Endodermal cell (in vitro differentiated cells): ENCODE data around the gene TBCK. TPM values are rescaled to one million over a fixed set of nuclear protein-coding genes. Genes with fewer than 3 reads are reported as not detected.

ENCODE experiments used
- DNase-seq: peaks from one replicate; pipeline ENCODE4 v3.0.0-alpha.2; 2017
- H3K27ac ChIP-seq: 2 replicates; pipeline ENCODE4 v1.5.1; 2013; ENCODE audit warnings: mild to moderate bottlenecking, low read depth, low read length, moderate library complexity
- H3K27me3 ChIP-seq: 2 replicates; pipeline ENCODE4 v1.6.1; 2013; ENCODE audit warnings: mild to moderate bottlenecking, low read length, moderate library complexity; ENCODE audit not compliant: insufficient read depth, control insufficient read depth, poor library complexity, severe bottlenecking
- H3K36me3 ChIP-seq: 2 replicates; pipeline ENCODE4 v1.7.0; 2013; ENCODE audit warnings: mild to moderate bottlenecking, low read length, moderate library complexity; ENCODE audit not compliant: control insufficient read depth, insufficient read depth
- H3K4me1 ChIP-seq: one replicate; pipeline ENCODE4 v1.7.0; 2013; ENCODE audit warnings: low read length; ENCODE audit not compliant: control insufficient read depth, insufficient read depth
- H3K4me3 ChIP-seq: 2 replicates; pipeline ENCODE4 v1.5.1; 2013; ENCODE audit warnings: mild to moderate bottlenecking, low read length, moderate library complexity
- H3K9ac ChIP-seq: 2 replicates; pipeline ENCODE4 v1.6.1; 2013; ENCODE audit warnings: mild to moderate bottlenecking, low read length, moderate library complexity; ENCODE audit not compliant: poor library complexity, severe bottlenecking; ENCODE audit errors: extremely low read depth
- H3K9me3 ChIP-seq: 2 replicates; pipeline ENCODE4 v1.6.1; 2013; ENCODE audit warnings: mild to moderate bottlenecking, low read length, moderate library complexity; ENCODE audit not compliant: control insufficient read depth
- H3K27ac Mint-ChIP-seq: 2 replicates; pipeline ENCODE4 v1.8.0; 2020; ENCODE audit warnings: mixed read lengths
- H3K27me3 Mint-ChIP-seq: 2 replicates; pipeline ENCODE4 v1.8.0; 2021; ENCODE audit warnings: mild to moderate bottlenecking, mixed read lengths; ENCODE audit not compliant: insufficient read depth
- H3K36me3 Mint-ChIP-seq: 2 replicates; pipeline ENCODE4 v1.8.0; 2020; ENCODE audit warnings: low read depth, mixed read lengths
- H3K4me1 Mint-ChIP-seq: 2 replicates; pipeline ENCODE4 v1.8.0; 2020; ENCODE audit warnings: mixed read lengths
- H3K4me3 Mint-ChIP-seq: 2 replicates; pipeline ENCODE4 v1.8.0; 2020; ENCODE audit warnings: mild to moderate bottlenecking, moderate library complexity, mixed read lengths
- H3K9me3 Mint-ChIP-seq: 2 replicates; pipeline ENCODE4 v1.8.0; 2020; ENCODE audit warnings: mild to moderate bottlenecking, mixed read lengths
- CTCF ChIP-seq: fragments of 200-600 bp; sonication (generic); conservative IDR thresholded peaks from 2 replicates; pipeline ENCODE4 v1.5.0; 2021; ENCODE audit warnings: antibody characterized with exemption, mild to moderate bottlenecking
- WGBS, 2 experiments: methylation state at CpG; one replicate each; pipeline versions ENCODE4 v1.1.5 to v1.1.7; 2013; ENCODE audit warnings: missing lambda C conversion rate in 2 of 2, mixed read lengths in 1 of 2; ENCODE audit not compliant: insufficient coverage in 1 of 2, insufficient read length in 1 of 2; 5-methylcytosine and 5-hydroxymethylcytosine counted together
- total RNA-seq, 2 donors: library from RNA; stranded (reverse); fragmentation: NEBNext Ultra II Directional in 1 of 2; extraction: Animal tissue kit (Norgen Biotek cat#: 25700) in 1 of 2; gene quantifications; 2 replicates in 1 of 2; 3 replicates in 1 of 2; pipeline ENCODE4 v1.2.1, GENCODE V29; 2021

The TBCK gene
- total RNA-seq, 2 donors from 2014 or later = 48.3 to 52.9 TPM

GRCh38 chr4:106297245-106298035, 18.6 kb downstream of the TBCK start:
- H3K27ac ChIP-seq = no peak overlapping the region
- peaks cover 27% of the 10 kb centered on the region for H3K4me1 Mint-ChIP-seq

GRCh38 chr4:106294062-106294461, 21.9 kb downstream of the TBCK start:
- Histone ChIP-seq H3K36me3 (peaks cover 34% of the 10 kb centered on the region), H3K4me1 (peaks cover 5% of the 10 kb centered on the region), H3K4me3 (no peak overlapping the region), H3K27me3 (no peaks in the 10 kb centered on the region), H3K27ac (no peak overlapping the region), H3K9ac (no peak overlapping the region), H3K9me3 (no peaks in the 10 kb centered on the region)
- no peak for DNase-seq
- Mint-ChIP-seq H3K4me1 (peaks cover 18% of the 10 kb centered on the region), H3K4me3 (no peak overlapping the region), H3K27ac (no peak overlapping the region), H3K27me3 (no peaks in the 10 kb centered on the region), H3K36me3 (peaks cover 27% of the 10 kb centered on the region), H3K9me3 (no peaks in the 10 kb centered on the region)
- WGBS, 2 experiments = 98 to 100% methylated on average over 1 to 10 of the region's 10 CpGs
- no peak for TF ChIP-seq CTCF

More at GRCh38 chr4:106297245-106298035, 18.6 kb downstream of the TBCK start:
- Histone ChIP-seq H3K4me1 (peaks cover 10% of the 10 kb centered on the region), H3K27me3 (no peaks in the 10 kb centered on the region), H3K9me3 (peaks cover 12% of the 10 kb centered on the region), H3K4me3 (no peak overlapping the region), H3K9ac (no peak overlapping the region), H3K36me3 (peaks cover 35% of the 10 kb centered on the region)
- no peak for TF ChIP-seq CTCF
- H3K27me3 Mint-ChIP-seq = no peaks in the 10 kb centered on the region
- no peak for DNase-seq
- peaks cover 35% of the 10 kb centered on the region for H3K36me3 Mint-ChIP-seq
- peaks cover 4% of the 10 kb centered on the region for H3K9me3 Mint-ChIP-seq
- H3K4me3 Mint-ChIP-seq = no peak overlapping the region
- H3K27ac Mint-ChIP-seq = no peak overlapping the region

GRCh38 chr4:106291678-106292077, 24.3 kb downstream of the TBCK start:
- Histone ChIP-seq H3K27ac (no peak overlapping the region), H3K9me3 (no peaks in the 10 kb centered on the region), H3K4me1 (peaks cover 5% of the 10 kb centered on the region), H3K36me3 (peaks cover 38% of the 10 kb centered on the region), H3K9ac (no peak overlapping the region), H3K27me3 (no peaks in the 10 kb centered on the region), H3K4me3 (no peak overlapping the region)
- Mint-ChIP-seq H3K27me3 (no peaks in the 10 kb centered on the region), H3K9me3 (no peaks in the 10 kb centered on the region), H3K27ac (no peak overlapping the region), H3K4me3 (no peak overlapping the region), H3K4me1 (peaks cover 11% of the 10 kb centered on the region), H3K36me3 (peaks cover 26% of the 10 kb centered on the region)
- 96 to 98% methylated on average over 5 of the region's 5 CpGs for WGBS, 2 experiments
- DNase-seq = no peak
- TF ChIP-seq CTCF = no peak
